HL-60 (cell line): Measurements from ENCODE around the gene IFI16.

ENCODE experiments used
- DNase-seq, 2 experiments: peaks; one replicate each; pipeline ENCODE4 v3.0.0-alpha.2; 2010 to 2020; ENCODE audit warnings: low read depth in 1 of 2, low spot score in 1 of 2
- H3K27ac ChIP-seq: fragments of 250-450 bp; sonication (Bioruptor Pico); replicated peaks from 2 replicates; pipeline ENCODE4 v1.5.1; 2020; ENCODE audit warnings: mild to moderate bottlenecking, moderate library complexity
- H3K27me3 ChIP-seq: fragments of 250-450 bp; sonication (Bioruptor Pico); 2 replicates; pipeline ENCODE4 v1.5.1; 2021; ENCODE audit warnings: mild to moderate bottlenecking, moderate library complexity; ENCODE audit not compliant: insufficient read depth, poor library complexity, severe bottlenecking
- H3K4me3 ChIP-seq: replicated peaks from 2 replicates; pipeline ENCODE4 v1.5.1; 2011; ENCODE audit warnings: mild to moderate bottlenecking, control low read depth, low read length; ENCODE audit not compliant: insufficient read depth
- GABPA ChIP-seq: IDR thresholded peaks from 2 replicates; pipeline ENCODE4 v1.6.1; 2012; ENCODE audit warnings: low read depth
- POLR2AphosphoS5 ChIP-seq: IDR thresholded peaks from 2 replicates; pipeline ENCODE4 v1.6.1; 2012; ENCODE audit warnings: low read depth
- SPI1 ChIP-seq: IDR thresholded peaks from 2 replicates; pipeline ENCODE4 v1.6.1; 2012; ENCODE audit warnings: low read depth, mild to moderate bottlenecking, borderline replicate concordance
- TF ChIP-seq, protein P1 (sequence below): IDR thresholded peaks from 2 replicates; pipeline ENCODE4 v1.6.1; 2012; ENCODE audit warnings: low read depth; ENCODE audit not compliant: insufficient replicate concordance
- TF ChIP-seq, protein P2 (sequence below): IDR thresholded peaks from one replicate; pipeline ENCODE4 v1.5.1; 2011; ENCODE audit warnings: low read length, control low read depth, inconsistent platforms; ENCODE audit not compliant: insufficient read depth

IFI16 gene

DNA sequence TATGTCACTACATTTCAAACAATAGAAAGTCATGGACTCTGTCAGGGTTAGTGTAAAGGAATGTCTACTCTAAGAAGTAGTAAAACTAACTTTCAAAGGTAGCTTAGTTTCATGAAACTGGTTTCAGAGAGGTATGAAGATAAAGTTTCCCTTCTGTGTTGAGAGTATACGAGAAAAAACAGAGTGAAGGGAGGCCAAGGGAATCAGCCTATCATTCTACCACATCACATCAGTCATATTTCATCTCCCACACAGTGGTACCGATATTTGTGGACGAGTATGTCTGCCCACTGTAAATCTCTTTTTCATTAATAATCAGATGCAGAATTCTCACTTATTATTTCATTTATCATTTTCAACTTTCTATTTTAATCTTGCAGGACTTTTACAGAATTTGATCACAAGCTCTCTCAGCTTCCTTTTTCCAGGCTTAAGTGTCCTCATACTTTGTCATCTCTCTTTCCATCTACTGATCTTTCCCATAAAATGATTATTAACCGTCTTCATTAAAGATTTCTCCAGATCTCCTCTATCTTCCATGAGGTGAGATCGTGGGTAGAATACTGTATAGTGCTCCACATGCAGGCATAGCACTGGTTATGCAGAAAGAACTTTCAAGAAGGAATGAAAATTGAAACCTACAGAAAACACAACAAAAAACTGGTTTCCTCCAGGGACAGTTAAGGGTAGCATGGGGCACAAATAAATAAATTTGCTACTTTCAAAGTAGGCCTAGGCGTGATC, 11.5 kb upstream of the IFI16 start:
- TF ChIP-seq, protein P1, sequence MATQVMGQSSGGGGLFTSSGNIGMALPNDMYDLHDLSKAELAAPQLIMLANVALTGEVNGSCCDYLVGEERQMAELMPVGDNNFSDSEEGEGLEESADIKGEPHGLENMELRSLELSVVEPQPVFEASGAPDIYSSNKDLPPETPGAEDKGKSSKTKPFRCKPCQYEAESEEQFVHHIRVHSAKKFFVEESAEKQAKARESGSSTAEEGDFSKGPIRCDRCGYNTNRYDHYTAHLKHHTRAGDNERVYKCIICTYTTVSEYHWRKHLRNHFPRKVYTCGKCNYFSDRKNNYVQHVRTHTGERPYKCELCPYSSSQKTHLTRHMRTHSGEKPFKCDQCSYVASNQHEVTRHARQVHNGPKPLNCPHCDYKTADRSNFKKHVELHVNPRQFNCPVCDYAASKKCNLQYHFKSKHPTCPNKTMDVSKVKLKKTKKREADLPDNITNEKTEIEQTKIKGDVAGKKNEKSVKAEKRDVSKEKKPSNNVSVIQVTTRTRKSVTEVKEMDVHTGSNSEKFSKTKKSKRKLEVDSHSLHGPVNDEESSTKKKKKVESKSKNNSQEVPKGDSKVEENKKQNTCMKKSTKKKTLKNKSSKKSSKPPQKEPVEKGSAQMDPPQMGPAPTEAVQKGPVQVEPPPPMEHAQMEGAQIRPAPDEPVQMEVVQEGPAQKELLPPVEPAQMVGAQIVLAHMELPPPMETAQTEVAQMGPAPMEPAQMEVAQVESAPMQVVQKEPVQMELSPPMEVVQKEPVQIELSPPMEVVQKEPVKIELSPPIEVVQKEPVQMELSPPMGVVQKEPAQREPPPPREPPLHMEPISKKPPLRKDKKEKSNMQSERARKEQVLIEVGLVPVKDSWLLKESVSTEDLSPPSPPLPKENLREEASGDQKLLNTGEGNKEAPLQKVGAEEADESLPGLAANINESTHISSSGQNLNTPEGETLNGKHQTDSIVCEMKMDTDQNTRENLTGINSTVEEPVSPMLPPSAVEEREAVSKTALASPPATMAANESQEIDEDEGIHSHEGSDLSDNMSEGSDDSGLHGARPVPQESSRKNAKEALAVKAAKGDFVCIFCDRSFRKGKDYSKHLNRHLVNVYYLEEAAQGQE, result no peak
- TF ChIP-seq SPI1 (no peak), POLR2AphosphoS5 (no peak), GABPA (no peak)
- TF ChIP-seq, protein P2, sequence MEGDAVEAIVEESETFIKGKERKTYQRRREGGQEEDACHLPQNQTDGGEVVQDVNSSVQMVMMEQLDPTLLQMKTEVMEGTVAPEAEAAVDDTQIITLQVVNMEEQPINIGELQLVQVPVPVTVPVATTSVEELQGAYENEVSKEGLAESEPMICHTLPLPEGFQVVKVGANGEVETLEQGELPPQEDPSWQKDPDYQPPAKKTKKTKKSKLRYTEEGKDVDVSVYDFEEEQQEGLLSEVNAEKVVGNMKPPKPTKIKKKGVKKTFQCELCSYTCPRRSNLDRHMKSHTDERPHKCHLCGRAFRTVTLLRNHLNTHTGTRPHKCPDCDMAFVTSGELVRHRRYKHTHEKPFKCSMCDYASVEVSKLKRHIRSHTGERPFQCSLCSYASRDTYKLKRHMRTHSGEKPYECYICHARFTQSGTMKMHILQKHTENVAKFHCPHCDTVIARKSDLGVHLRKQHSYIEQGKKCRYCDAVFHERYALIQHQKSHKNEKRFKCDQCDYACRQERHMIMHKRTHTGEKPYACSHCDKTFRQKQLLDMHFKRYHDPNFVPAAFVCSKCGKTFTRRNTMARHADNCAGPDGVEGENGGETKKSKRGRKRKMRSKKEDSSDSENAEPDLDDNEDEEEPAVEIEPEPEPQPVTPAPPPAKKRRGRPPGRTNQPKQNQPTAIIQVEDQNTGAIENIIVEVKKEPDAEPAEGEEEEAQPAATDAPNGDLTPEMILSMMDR, result no peak
- no peaks in the 10 kb centered on the region for H3K27me3 ChIP-seq
- DNase-seq, result no peak
- H3K4me3 ChIP-seq, result no peak overlapping the region
- no peak overlapping the region for H3K27ac ChIP-seq

DNA sequence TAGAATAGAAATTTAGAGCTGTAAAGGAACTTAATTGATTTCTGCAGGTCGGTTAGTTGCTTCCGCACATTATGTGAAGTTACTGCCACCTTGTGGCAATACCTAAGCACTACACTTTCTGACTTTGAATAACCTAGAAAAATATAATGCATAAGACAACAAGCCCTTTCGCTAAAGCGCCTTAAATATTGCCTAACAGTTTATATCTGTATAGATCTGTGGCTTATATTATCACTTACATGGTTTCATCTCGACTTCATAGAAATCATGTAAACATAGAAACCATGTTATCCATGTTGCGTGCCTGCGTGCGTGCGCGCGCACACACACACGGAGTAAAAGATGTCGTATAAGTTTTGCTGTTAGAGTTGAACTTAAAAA, 10.9 kb upstream of the IFI16 start:
- DNase-seq, result peak in 1 of 2 experiments; percentile 54
- no peaks in the 10 kb centered on the region for H3K27me3 ChIP-seq
- no peak overlapping the region for H3K4me3 ChIP-seq

DNA sequence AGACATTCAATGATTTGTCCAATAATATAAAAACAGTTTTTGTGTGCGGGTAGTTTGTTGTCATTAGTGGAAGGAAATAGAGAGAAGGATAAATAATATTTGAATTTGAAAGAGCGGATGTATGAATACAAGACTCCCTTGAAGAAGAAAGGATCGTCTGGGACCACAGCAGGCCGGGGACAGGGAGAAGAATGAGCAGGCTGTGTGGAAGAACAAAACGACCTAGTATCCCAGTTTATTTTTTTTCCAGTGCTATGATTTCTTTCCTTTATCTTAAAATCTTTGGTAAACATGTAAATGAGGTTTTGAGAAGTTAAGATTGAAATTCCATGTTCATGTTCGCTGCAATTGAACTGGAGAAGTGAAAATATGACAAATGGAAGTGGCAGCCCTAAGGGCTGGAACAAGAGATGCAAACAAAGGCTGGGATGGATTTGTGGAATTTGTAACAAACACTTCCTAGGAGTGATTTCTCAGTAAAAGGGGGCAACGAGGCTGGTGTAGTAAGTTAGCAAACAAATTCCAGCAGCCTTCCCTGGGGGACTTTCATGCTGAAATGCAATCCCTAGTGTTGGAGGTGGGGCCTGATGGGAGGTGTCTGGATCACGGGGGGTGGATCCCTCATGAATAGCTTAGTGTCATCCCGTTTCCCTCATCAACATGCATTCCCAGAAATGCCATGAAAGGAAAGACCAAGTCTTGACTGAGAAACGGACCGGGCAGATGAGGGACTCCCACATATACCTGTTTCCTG, 10.2 kb upstream of the IFI16 start:
- H3K27me3 ChIP-seq, result no peaks in the 10 kb centered on the region
- DNase-seq, result no peak
- no peak overlapping the region for H3K27ac ChIP-seq
- H3K4me3 ChIP-seq, result no peak overlapping the region
- TF ChIP-seq SPI1, result no peak
- TF ChIP-seq, protein P1, result no peak
- TF ChIP-seq POLR2AphosphoS5, result no peak
- TF ChIP-seq, protein P2, result no peak
- TF ChIP-seq GABPA, result no peak

More for the DNA sequence above, 10.9 kb upstream of the IFI16 start:
- H3K27ac ChIP-seq, result no peak overlapping the region
- TF ChIP-seq, protein P2, result peak; percentile 78
- no peak for TF ChIP-seq SPI1
